Calu3 (cell line): ENCODE data around the gene YRDC. TPM values are rescaled to one million over a fixed set of nuclear protein-coding genes. Genes with fewer than 3 reads are reported as not detected.

Source experiments
- Bru-seq: library from RNA; stranded (reverse); fragments of 400-500 nt; gene quantifications from one replicate; lab custom pipeline; 2021; lab: Mats Ljungman, UMichigan
- BruChase-seq, 2 experiments: library from RNA; stranded (reverse); fragments of 400-500 nt; gene quantifications; one replicate each; lab custom pipeline; 2021; lab: Mats Ljungman, UMichigan
- BruUV-seq: library from RNA; stranded (reverse); fragments of 400-500 nt; replicated peaks from 2 replicates; lab custom pipeline; 2021; lab: Mats Ljungman, UMichigan
- CTCF ChIA-PET: fragments of 300-600 bp; sonication (Branson Sonifier 250); formaldehyde crosslinking; loops from one replicate; lab custom pipeline; 2022; ENCODE audit warnings: antibody characterized with exemption; lab: Charles Lee
- DNase-seq: peaks from one replicate; pipeline ENCODE4 v3.0.0; 2022
- H3K27ac Mint-ChIP-seq: one replicate; pipeline ENCODE4 v1.8.0; 2022; ENCODE audit warnings: mixed read lengths; ENCODE audit not compliant: unreplicated experiment
- H3K27me3 Mint-ChIP-seq: one replicate; pipeline ENCODE4 v1.8.0; 2022; ENCODE audit warnings: mixed read lengths; ENCODE audit not compliant: unreplicated experiment
- H3K36me3 Mint-ChIP-seq: one replicate; pipeline ENCODE4 v1.8.0; 2022; ENCODE audit warnings: mild to moderate bottlenecking, moderate library complexity, mixed read lengths; ENCODE audit not compliant: insufficient read depth, unreplicated experiment
- H3K4me1 Mint-ChIP-seq: one replicate; pipeline ENCODE4 v1.8.0; 2022; ENCODE audit warnings: mild to moderate bottlenecking, low read depth, mixed read lengths; ENCODE audit not compliant: unreplicated experiment
- H3K4me3 Mint-ChIP-seq: one replicate; pipeline ENCODE4 v1.8.0; 2022; ENCODE audit warnings: mild to moderate bottlenecking, low read depth, moderate library complexity, mixed read lengths; ENCODE audit not compliant: unreplicated experiment
- H3K9me3 Mint-ChIP-seq: one replicate; pipeline ENCODE4 v1.8.0; 2022; ENCODE audit warnings: low read depth, mixed read lengths; ENCODE audit not compliant: unreplicated experiment
- CTCF ChIP-seq: fragments of 200-600 bp; IDR thresholded peaks from one replicate; pipeline ENCODE4 v1.8.0; 2022; ENCODE audit warnings: antibody characterized with exemption; ENCODE audit not compliant: unreplicated experiment
- intact Hi-C: fragments of 100-400 bp; cut with micrococcal nuclease; formaldehyde crosslinking; loops from one replicate; pipeline ENCODE4 v1.10.0; 2022; ENCODE audit not compliant: unreplicated experiment
- long read RNA-seq: library from polyadenylated mRNA; stranded (forward); transcript quantifications from one replicate; pipeline ENCODE4 v2.0.0, GENCODE V29; 2022
- total RNA-seq: library from RNA; stranded (reverse); gene quantifications from 2 replicates; pipeline ENCODE4 v1.2.3, GENCODE V29; 2022

YRDC gene
- 18.6 and 18.8 TPM in 2 replicates for total RNA-seq
- percentile 90 among the genes with signal in this experiment for Bru-seq, nascent RNA
- percentile 78 among the genes with signal in this experiment for BruChase-seq, experiment 1, labeled RNA remaining after a 6-hour chase
- percentile 91 among the genes with signal in this experiment for BruChase-seq, experiment 2, labeled RNA remaining after a 2-hour chase
- long read RNA-seq, transcript YRDC-201 (5 exons, 1,826 nt), result major isoform, 49 of 57 reads
- long read RNA-seq, partial matches to known transcripts, result 5 of 57 reads
- long read RNA-seq, other reads (novel, unspliced or antisense), result 3 of 57 reads

DNA sequence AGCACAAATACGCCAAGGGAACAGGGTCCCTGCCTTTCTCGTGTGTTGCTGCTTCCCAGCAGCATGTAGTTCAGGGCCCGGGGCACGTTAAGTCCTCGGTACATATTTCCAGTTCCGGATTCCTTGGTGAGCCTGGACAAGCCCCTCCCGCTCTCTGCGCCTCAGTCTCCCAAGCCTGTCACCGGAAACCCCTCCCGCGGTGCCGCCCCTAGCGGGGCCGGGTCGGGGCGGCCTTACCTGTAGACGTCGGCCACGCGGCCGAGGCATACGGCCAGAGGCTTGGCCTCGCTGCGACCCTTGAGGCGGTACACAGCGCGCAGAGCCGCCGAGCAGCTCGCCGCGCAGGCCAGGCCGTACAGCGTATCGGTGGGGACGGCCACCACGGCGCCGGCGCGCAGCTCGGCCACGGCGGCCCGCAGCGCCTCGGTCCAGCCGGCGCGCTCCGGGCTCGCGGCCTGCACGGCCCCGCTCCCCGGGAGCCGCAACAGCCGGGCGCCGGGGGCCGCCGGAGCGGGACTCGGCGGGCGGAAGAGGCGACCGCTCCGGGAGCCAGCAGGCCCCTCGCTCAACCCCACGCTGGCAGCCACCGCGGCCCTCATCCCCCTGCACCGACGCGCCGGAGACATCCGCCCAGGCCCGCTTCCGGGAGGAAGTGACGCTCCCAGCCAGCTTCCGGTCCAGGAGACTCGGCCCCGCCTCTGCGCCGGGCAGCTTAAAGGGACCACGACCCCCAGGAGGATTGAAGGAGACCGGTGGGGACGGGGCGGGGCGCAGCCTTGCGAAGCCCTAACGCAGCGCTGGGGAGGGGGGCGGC is at the start of gene YRDC, which contains the start of gene C1orf122:
Gene YRDC, minus strand, starts transcription at position 654 of the 814 bp plus-strand sequence. Its CDS starts 28 bp downstream, at position 626.
Gene C1orf122, plus strand, starts transcription at position 236 of the 814 bp plus-strand sequence. CDS start 615 bp downstream, outside the sequence.
- TF ChIP-seq CTCF, result no peak
- CTCF ChIA-PET, result interaction anchor here (0.6 to 1.4 kb wide), 8 partner anchors 11 to 779 kb away, joined by 3 to 10 read pairs (median 4); a partner anchor contains a TSS
- Mint-ChIP-seq H3K4me3 (peak within 1 kb of the TSS; percentile 95), H3K4me1 (peaks cover 13% of the 10 kb centered on the region), H3K9me3 (no peaks in the 10 kb centered on the region), H3K27ac (peak within 1 kb of the TSS; percentile 96), H3K36me3 (peaks cover 59% of the 10 kb centered on the region), H3K27me3 (no peaks in the 10 kb centered on the region)
- no TSS peak for BruUV-seq
- intact Hi-C loops, result loop anchor here (10.0 kb wide), 1 partner anchor 113 kb away; the partner anchor contains the start of gene CDCA8
- peak; percentile 96 for DNase-seq

DNA sequence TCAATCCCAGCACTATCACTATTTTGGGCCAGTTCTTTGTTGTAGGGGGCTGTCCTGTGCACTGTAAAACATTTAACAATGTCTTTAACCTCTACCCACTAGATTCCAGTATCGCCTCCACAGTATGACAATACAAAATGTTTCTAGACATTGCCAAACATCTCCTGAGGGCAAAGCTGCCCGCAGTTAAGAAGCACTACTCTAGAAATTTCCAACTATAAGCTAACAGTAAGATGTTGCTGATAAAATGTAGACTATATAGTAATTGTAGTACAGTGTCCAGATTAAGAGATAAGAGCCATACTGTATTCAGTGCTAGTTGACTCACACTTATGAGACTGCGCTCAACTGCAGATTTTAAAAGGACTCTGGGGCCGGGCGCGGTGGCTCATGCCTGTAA is 46.4 kb upstream of the YRDC start:
- TF ChIP-seq CTCF, result no peak
- CTCF ChIA-PET, result no interaction called here
- H3K27me3 Mint-ChIP-seq, result no peaks in the 10 kb centered on the region
- intact Hi-C loops, result no loop called here
- no peak overlapping the region for H3K4me3 Mint-ChIP-seq
- no peaks in the 10 kb centered on the region for H3K9me3 Mint-ChIP-seq
- no peak overlapping the region for H3K27ac Mint-ChIP-seq
- no peak for DNase-seq
- no TSS peak for BruUV-seq
- peaks cover 41% of the 10 kb centered on the region for H3K36me3 Mint-ChIP-seq
- H3K4me1 Mint-ChIP-seq, result no peaks in the 10 kb centered on the region

GRCh38 chr1:37853157-37853556 is 45.1 kb upstream of the YRDC start:
- Mint-ChIP-seq H3K4me3 (no peak overlapping the region), H3K9me3 (no peaks in the 10 kb centered on the region), H3K27me3 (no peaks in the 10 kb centered on the region), H3K4me1 (no peaks in the 10 kb centered on the region), H3K36me3 (peaks cover 32% of the 10 kb centered on the region), H3K27ac (no peak overlapping the region)
- CTCF ChIA-PET, result no interaction called here
- TF ChIP-seq CTCF, result no peak
- no peak for DNase-seq
- intact Hi-C loops, result no loop called here
- BruUV-seq, result no TSS peak

DNA sequence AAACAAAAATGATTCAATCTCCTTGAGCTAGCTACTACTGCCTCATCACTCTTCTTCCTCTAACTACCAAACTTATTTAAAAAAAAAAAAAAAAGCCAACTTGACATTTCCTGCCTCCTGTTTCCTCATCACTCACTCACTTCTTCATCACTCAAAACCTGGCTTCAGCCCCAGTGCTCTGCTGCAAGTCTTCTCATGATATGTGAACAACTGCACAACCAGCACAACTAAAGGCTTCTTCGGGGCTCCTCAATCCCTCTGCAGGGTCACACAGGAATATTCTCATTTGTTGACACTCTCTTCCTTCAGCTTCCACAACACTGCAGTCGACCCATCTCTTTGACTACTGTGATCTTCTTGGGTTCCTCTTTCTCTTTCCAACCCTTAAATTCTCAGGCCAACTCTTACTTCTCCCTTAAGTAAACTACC is 43.8 kb upstream of the YRDC start:
- no TSS peak for BruUV-seq
- H3K4me1 Mint-ChIP-seq, result peaks cover 5% of the 10 kb centered on the region
- intact Hi-C loops, result no loop called here

More for the DNA sequence above, 43.8 kb upstream of the YRDC start:
- no peak for DNase-seq
- Mint-ChIP-seq H3K27ac (no peak overlapping the region), H3K36me3 (peaks cover 22% of the 10 kb centered on the region), H3K4me3 (no peak overlapping the region), H3K27me3 (no peaks in the 10 kb centered on the region), H3K9me3 (no peaks in the 10 kb centered on the region)
- CTCF ChIA-PET, result no interaction called here
- TF ChIP-seq CTCF, result no peak
